ENCODE measurements around the gene KCNIP2.

- no peak for TF ChIP-seq CTCF (conservative IDR thresholded peaks at IDR 0.05)
- no peak for TF ChIP-seq ZFX (IDR thresholded peaks at IDR 0.05)
These were observed 5.9 kb downstream of the KCNIP2 start for GRCh38 chr10:101837748-101838147.

Measured in C4-2B (cell line).